PC-9 (cell line): ENCODE measurements around the gene GATA2. TPM values are rescaled to one million over a fixed set of nuclear protein-coding genes. Genes with fewer than 3 reads are reported as not detected.

Experiments
- BruUV-seq: library from RNA; stranded (reverse); fragments of 400-500 nt; replicated peaks from 2 replicates; lab custom pipeline; 2021; lab: Mats Ljungman, UMichigan
- CTCF ChIA-PET: fragments of 300-600 bp; sonication (Branson Sonifier 250); formaldehyde crosslinking; loops from one replicate; lab custom pipeline; 2022; ENCODE audit warnings: antibody characterized with exemption; lab: Charles Lee
- POLR2A ChIA-PET: fragments of 300-600 bp; sonication (Branson Sonifier 250); formaldehyde crosslinking; loops from one replicate; lab custom pipeline; 2022; ENCODE audit warnings: antibody characterized with exemption; ENCODE audit not compliant: unreplicated experiment; lab: Charles Lee
- DNase-seq, 2 experiments: peaks; one replicate each; pipeline versions ENCODE4 v3.0.0 to v3.0.0-alpha.2; 2015 to 2022; ENCODE audit warnings: mixed read lengths in 1 of 2
- H2AFZ ChIP-seq: fragments of 200-600 bp; sonication (generic); 2 replicates; pipeline ENCODE4 v1.8.1; 2017; ENCODE audit warnings: antibody characterized with exemption
- H3F3A ChIP-seq: fragments of 200-600 bp; sonication (generic); 2 replicates; pipeline ENCODE4 v1.8.1; 2017; ENCODE audit warnings: antibody characterized with exemption, mild to moderate bottlenecking, low read depth; ENCODE audit not compliant: insufficient read depth
- H3K27ac ChIP-seq: fragments of 200-600 bp; sonication (generic); 2 replicates; pipeline ENCODE4 v1.6.1; 2016; ENCODE audit warnings: mixed run types
- H3K27me3 ChIP-seq: fragments of 200-600 bp; sonication (generic); 2 replicates; pipeline ENCODE4 v1.6.1; 2016; ENCODE audit warnings: low read depth, mixed run types; ENCODE audit not compliant: insufficient read depth
- H3K36me3 ChIP-seq: fragments of 200-600 bp; sonication (generic); 2 replicates; pipeline ENCODE4 v1.6.1; 2016; ENCODE audit warnings: low read depth, mixed run types
- H3K4me1 ChIP-seq: fragments of 200-600 bp; sonication (generic); replicated peaks from 2 replicates; pipeline ENCODE4 v1.6.1; 2016; ENCODE audit warnings: mixed run types; ENCODE audit not compliant: insufficient read depth
- H3K4me2 ChIP-seq: fragments of 200-600 bp; sonication (generic); 2 replicates; pipeline ENCODE4 v1.6.1; 2017; ENCODE audit warnings: mixed run types
- H3K4me3 ChIP-seq: fragments of 200-600 bp; sonication (generic); 2 replicates; pipeline ENCODE4 v1.6.1; 2016; ENCODE audit warnings: mixed run types
- H3K79me2 ChIP-seq: fragments of 200-600 bp; sonication (generic); 2 replicates; pipeline ENCODE4 v1.6.1; 2017; ENCODE audit warnings: low read depth, mixed run types
- H3K9me2 ChIP-seq: fragments of 200-600 bp; sonication (generic); 2 replicates; pipeline ENCODE4 v1.8.1; 2017; ENCODE audit warnings: mild to moderate bottlenecking; ENCODE audit not compliant: insufficient read depth
- H3K9me3 ChIP-seq: fragments of 200-600 bp; sonication (generic); 2 replicates; pipeline ENCODE4 v1.8.1; 2016; ENCODE audit warnings: low read depth; ENCODE audit not compliant: insufficient read depth
- H4K20me1 ChIP-seq: fragments of 200-600 bp; sonication (generic); 2 replicates; pipeline ENCODE4 v1.8.1; 2017; ENCODE audit not compliant: insufficient read depth
- EZH2 ChIP-seq: fragments of 200-600 bp; sonication (generic); IDR thresholded peaks from 2 replicates; pipeline ENCODE4 v1.8.0; 2017; ENCODE audit warnings: antibody characterized with exemption, low read depth
- intact Hi-C: fragments of 100-400 bp; cut with micrococcal nuclease; formaldehyde crosslinking; loops from one replicate; pipeline ENCODE4 v1.10.0; 2022; ENCODE audit not compliant: unreplicated experiment
- total RNA-seq: library from RNA; stranded (reverse); gene quantifications from 2 replicates; pipeline ENCODE4 v1.2.3, GENCODE V29; 2021
- TF ChIP-seq, protein P1 (sequence below): fragments of 200-600 bp; sonication (generic); conservative IDR thresholded peaks from 2 replicates; pipeline ENCODE4 v1.6.1; 2017; ENCODE audit warnings: mixed run types, antibody characterized with exemption, mild to moderate bottlenecking, moderate library complexity

The GATA2 gene
- total RNA-seq, 1 experiment from 2014 or later, result 29.0 TPM

DNA sequence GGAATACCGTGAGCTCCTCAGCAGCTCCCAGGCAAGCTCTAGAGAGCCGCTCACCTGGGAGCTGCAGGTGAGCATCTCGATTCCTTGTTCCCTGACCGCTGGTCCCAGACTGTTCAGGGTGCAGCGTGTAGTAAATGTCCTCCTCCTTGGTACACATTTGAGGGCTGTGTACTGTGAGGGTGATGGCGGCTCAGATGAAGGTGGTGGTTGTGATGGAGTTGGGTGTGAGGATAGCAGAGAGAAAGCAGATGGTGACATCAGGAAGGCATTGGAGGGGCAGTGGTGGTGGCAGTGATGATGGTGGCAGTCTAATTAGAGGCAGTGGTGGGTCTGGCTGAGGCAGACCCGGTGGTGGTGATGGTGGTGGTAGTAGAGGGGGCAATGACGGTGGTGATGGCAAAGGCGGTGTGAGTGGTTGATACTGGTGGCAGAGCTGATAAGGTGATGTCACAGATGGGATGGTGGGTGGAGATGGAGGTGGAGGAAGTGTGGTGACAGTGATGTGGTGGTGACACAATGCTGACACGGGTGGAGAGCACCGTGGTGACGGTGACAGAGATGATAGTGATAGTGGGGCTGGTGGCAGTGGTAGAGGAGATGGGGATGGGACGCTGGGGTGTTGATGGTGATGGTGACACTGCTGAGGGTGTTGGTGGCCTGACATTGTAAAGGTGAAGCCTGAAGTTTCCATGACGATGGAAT is 26.0 kb downstream of the GATA2 start, which contains the start of gene DNAJB8:
Gene DNAJB8, minus strand, starts transcription at position 51 of the 702 bp plus-strand sequence. CDS start 3,645 bp downstream, outside the sequence.
- H3K36me3 ChIP-seq, result no peaks in the 10 kb centered on the region
- TF ChIP-seq EZH2, result no peak
- TF ChIP-seq, protein P1, sequence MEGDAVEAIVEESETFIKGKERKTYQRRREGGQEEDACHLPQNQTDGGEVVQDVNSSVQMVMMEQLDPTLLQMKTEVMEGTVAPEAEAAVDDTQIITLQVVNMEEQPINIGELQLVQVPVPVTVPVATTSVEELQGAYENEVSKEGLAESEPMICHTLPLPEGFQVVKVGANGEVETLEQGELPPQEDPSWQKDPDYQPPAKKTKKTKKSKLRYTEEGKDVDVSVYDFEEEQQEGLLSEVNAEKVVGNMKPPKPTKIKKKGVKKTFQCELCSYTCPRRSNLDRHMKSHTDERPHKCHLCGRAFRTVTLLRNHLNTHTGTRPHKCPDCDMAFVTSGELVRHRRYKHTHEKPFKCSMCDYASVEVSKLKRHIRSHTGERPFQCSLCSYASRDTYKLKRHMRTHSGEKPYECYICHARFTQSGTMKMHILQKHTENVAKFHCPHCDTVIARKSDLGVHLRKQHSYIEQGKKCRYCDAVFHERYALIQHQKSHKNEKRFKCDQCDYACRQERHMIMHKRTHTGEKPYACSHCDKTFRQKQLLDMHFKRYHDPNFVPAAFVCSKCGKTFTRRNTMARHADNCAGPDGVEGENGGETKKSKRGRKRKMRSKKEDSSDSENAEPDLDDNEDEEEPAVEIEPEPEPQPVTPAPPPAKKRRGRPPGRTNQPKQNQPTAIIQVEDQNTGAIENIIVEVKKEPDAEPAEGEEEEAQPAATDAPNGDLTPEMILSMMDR, result no peak
- DNase-seq, result no peak
- H2AFZ ChIP-seq, result no peak within 1 kb of the TSS
- intact Hi-C loops, result no loop called here
- no peak within 1 kb of the TSS for H3K4me3 ChIP-seq
- ChIA-PET CTCF (no interaction called here), POLR2A (no interaction called here)
- peaks cover 26% of the 10 kb centered on the region for H3K27me3 ChIP-seq
- no peaks in the 10 kb centered on the region for H3K79me2 ChIP-seq
- no peaks in the 10 kb centered on the region for H3K4me1 ChIP-seq
- no peak within 1 kb of the TSS for H3K4me2 ChIP-seq
- no peaks in the 10 kb centered on the region for H3K9me2 ChIP-seq
- no TSS peak for BruUV-seq
- no peak within 1 kb of the TSS for H3K27ac ChIP-seq
- no peaks in the 10 kb centered on the region for H4K20me1 ChIP-seq
- no peaks in the 10 kb centered on the region for H3F3A ChIP-seq
- no peaks in the 10 kb centered on the region for H3K9me3 ChIP-seq

DNA sequence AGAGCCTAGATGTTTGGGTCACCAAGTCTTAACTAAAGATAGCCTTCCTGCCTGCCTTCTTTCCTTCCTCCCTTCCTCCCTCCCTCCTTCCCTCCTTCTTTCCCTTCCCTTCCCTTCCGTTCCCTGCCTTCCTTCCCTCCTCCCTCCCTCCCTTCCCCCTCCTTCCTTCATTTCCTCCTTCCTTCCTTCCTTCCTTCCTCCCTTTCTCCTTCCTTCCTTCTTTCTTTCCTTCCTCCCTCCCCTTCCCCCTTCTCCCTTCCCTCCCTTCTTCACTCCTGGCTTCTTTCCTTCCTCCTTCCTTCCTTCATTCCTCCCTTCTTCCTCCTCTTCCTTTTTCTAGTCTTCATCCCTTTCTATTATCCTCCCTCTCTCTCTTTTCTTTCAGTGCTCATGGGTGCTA is 28.3 kb downstream of the GATA2 start:
- intact Hi-C loops, result no loop called here
- H3K79me2 ChIP-seq, result no peaks in the 10 kb centered on the region
- H3K27ac ChIP-seq, result no peak overlapping the region
- no peaks in the 10 kb centered on the region for H4K20me1 ChIP-seq
- peaks cover 26% of the 10 kb centered on the region for H3K27me3 ChIP-seq
- no peaks in the 10 kb centered on the region for H3F3A ChIP-seq
- BruUV-seq, result no TSS peak
- H3K4me3 ChIP-seq, result no peak overlapping the region
- no peaks in the 10 kb centered on the region for H3K36me3 ChIP-seq
- H2AFZ ChIP-seq, result no peak overlapping the region
- ChIA-PET POLR2A (interaction anchor here (0.6 kb wide), 1 partner anchor 213 kb away, joined by 3 read pairs; no protein-coding TSS in a partner anchor), CTCF (no interaction called here)
- no peak for TF ChIP-seq EZH2
- TF ChIP-seq, protein P1, result no peak
- H3K4me1 ChIP-seq, result no peaks in the 10 kb centered on the region
- no peaks in the 10 kb centered on the region for H3K9me2 ChIP-seq
- DNase-seq, result no peak
- no peaks in the 10 kb centered on the region for H3K9me3 ChIP-seq
- no peak overlapping the region for H3K4me2 ChIP-seq

DNA sequence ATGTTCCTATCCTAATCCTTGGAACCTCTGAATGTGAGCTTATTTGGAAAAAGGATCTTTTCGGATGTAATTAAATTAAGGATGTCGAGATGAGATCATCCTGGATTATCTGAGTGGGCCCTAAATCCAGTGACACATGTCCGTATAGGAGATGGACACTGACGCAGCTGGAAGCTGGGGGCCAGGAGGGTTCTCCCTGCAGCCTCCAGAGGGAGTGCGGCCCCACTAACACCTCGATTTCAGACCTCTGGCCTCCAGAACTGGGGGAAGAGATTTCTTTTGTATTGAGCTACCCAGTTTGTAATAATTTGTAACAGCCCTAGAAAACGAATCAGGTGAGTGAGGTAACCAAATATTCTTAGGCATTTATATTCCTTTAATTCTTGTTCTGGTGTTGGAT is 28.8 kb downstream of the GATA2 start:
- Histone ChIP-seq H3K27ac (no peak overlapping the region), H3K4me3 (no peak overlapping the region), H2AFZ (no peak overlapping the region), H3K79me2 (no peaks in the 10 kb centered on the region), H3K4me2 (no peak overlapping the region), H4K20me1 (no peaks in the 10 kb centered on the region), H3K36me3 (no peaks in the 10 kb centered on the region), H3F3A (no peaks in the 10 kb centered on the region), H3K4me1 (no peaks in the 10 kb centered on the region), H3K27me3 (peaks cover 26% of the 10 kb centered on the region), H3K9me2 (no peaks in the 10 kb centered on the region), H3K9me3 (no peaks in the 10 kb centered on the region)
- no TSS peak for BruUV-seq
- CTCF ChIA-PET, result no interaction called here
- no peak for DNase-seq
- intact Hi-C loops, result no loop called here
- POLR2A ChIA-PET, result interaction anchor here (0.6 kb wide), 1 partner anchor 213 kb away, joined by 3 read pairs; no protein-coding TSS in a partner anchor
- TF ChIP-seq, protein P1, result no peak
- TF ChIP-seq EZH2, result no peak
